OCI-M2 (cell line): ENCODE data around the gene PUSL1.

Experiments used
- DNase-seq: peaks from one replicate; lab custom pipeline; 2025; ENCODE audit not compliant: unreplicated experiment; lab: John Stamatoyannopoulos, UW

PUSL1 gene

DNA sequence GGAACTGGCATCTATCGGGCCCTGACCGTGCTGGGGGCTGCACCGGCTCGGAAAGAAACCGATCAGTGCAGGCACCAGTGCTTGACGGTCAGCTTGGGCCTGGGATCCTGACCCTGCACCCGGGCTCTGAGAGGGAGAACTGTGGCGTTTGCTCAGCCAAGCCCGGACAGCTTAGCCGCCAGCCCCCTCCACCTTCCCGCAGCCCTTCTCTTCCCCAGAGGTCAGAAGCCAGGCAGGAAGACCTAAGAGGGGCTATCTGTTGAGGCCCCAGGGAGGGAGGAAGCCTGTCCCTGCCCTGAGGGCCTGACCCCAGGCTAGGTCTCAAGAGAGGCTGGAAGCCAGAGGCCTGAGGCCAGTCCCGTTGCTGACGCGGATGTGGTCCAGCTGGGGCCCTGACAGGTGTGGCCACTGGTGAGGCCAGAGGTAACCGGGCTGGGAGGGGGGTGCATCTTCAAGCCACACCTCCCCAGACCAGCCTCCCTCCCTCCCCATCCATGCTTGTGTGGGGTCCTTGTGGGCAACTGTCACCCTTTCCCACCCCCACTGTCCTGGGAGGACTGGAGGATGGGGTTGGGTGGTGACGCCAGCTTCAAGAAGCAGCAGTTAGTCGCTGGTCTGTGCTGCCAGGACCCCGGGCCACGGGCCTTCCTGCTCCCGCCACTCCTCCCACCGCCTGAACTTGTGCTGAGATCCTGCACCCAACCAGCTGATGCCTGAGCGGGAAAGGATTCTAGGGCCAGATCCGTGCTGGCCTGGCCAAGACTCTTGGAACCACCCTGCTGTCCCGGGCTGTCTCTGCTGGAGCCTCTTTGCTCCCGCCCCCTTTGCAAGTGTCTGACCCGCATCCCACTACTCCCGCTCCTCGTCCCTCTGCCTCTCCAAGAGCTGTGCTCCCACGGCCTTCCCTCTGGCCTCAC is 43.4 kb downstream of the PUSL1 start:
- no peak for DNase-seq

DNA sequence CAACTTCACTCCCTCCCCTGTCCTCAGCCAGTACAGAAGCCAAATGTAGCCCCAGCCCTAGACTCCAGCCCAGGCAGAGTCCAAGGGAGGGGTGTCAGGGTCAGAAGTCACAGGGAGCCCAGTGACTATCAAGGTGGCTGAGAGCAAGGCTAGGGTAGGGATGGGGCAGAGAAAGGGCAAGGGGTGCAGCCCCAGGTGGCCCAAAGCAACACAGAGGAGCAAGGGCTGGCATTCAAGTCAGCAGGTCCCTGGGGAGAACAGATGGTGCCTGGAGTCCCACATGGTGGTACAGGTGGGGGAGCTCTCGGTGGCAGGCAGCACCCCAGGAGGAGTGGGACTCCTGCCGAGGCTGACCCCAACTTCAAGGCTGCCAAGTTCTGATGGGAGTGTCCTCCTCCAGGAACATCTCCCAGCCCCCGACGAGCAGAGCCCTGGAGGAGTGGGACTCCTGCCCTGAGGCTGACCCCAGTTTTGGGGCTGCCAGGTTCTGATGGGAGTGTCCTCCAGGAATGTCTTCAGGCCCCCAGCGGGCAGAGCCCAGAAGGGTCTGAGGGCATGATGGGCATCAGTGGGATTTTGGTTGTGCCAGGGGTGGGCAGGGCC is 44.5 kb downstream of the PUSL1 start:
- no peak for DNase-seq

GRCh38 chr1:1353389-1354151 is 45.2 kb downstream of the PUSL1 start:
- DNase-seq: no peak

GRCh38 chr1:1354271-1355247 is 46.2 kb downstream of the PUSL1 start:
- no peak for DNase-seq

DNA sequence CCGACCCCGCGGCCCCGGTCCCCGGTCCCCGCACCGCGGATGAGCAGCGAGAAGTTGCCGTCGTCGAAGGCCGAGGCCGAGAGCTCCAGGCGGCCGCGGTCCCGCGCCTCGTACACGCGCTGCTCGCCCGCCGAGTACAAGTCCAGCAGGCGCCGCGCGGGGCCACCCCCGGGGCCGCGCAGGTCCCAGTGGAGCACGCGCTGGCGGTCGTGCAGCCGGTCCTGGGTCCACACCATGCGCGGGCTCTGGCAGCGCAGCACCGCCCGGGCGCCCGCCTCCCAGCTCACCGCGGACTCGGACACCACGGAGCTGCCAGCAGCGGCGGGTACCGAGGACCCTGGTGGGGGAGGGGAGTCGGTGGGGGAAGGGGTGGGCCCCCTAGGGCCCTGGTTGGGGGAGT is 47.0 kb downstream of the PUSL1 start:
- no peak for DNase-seq

DNA sequence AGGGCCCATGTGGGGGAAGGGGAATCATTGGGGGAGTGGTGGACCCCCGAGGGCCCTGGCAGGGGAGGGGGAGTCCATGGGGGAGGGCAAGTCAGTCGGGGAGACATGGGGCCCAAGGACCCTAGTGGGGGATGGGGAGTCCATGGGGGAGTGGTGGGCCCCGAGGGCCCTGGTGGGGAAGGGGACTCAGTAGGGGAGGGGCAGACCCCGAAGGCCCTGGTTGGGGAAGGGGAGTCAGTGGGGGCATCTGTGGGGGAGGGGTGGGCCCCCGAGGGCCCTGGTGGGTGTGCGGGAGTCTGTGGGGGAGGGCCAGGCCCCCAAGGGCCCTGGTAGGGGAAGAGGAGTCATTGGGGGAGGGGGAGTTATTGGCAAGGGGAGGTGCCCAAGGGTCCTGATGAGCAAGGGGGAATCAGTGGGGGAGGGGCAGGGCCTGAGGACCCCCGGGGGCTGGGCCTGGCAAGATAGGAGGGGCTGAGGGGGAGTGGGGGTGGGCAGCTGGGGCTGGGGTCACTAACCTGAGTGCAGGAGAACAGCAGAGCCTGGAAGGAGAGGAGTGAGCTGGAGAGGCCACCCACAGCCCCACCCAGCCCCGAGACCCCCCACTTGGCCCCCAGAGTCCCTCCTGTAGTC is 47.9 kb downstream of the PUSL1 start:
- no peak for DNase-seq

DNA sequence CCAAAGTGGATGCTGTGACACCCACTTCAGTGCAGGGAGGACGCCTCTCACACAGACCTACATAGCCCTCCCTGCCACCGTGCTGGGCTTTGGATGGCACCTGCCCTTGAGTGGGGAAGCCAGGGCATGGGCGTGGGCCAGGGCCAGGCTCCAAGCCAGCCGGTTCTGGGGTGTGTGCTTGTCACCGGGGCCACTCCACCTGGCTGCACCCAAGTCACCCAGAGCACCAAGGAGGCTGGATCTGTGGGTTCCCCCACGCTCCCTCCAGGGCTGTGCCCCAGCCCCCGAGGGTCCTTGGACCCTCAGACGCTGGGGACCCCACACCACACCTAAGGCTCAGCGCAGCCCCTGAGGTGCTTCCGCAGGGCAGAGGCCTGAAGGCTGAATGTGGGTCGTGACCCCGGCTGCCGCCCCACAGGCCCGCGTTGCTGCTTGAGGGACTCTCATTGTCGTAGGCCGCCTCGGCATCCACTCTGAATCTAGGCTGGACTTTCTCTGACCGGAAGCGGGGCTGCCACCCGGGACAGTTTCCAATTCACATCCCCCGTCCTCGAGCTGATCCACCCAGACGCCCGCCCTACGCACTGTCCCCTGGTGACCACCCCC is 48.5 kb downstream of the PUSL1 start:
- no peak for DNase-seq

GRCh38 chr1:1357871-1358432 is 49.6 kb downstream of the PUSL1 start:
- DNase-seq: no peak

DNA sequence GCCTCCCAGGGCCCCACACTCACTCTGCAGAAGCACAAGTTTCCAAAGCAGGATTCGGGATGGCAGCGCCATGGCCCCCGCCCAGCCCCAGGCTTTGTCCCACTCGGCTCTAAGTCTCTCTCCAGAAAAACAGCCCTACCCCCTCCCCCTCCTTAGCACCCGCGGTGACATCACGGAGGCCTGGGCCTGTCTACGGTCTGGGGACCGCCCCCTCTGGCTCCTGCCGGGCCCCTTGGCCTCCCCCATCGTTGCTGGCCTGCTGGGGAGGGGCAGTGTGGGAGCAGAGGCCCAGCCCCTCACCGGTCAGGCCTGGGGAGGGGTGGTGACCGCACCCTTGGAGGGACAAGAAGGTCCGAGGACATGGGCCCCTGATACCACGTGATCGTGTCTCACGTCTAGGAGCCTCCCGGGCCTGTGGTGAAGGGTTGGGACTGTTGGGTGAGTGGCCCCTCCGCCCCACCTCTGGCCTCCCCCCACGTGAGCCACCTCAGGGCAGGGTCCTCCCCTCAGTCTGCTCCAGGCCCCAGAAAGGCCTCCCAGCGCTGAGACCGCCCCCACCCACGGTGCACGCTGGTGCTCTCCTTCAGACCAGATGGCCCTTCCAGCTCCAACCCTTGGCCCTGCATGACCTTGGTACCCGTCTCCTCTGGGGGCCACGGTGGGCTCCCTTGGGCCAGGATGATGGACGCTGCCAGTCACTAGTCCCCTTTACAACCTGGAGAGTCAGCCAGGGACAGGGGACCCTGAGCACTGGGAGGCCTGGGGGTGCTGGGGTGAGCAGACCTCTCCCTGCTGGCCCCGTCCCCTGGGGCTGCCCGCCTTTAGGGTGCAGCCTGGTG is 50.3 kb downstream of the PUSL1 start, which contains the start of gene MXRA8:
Gene MXRA8, minus strand, starts transcription at position 123 of the 839 bp plus-strand sequence. Its CDS starts 51 bp downstream, at position 72.
- no peak for DNase-seq

DNA sequence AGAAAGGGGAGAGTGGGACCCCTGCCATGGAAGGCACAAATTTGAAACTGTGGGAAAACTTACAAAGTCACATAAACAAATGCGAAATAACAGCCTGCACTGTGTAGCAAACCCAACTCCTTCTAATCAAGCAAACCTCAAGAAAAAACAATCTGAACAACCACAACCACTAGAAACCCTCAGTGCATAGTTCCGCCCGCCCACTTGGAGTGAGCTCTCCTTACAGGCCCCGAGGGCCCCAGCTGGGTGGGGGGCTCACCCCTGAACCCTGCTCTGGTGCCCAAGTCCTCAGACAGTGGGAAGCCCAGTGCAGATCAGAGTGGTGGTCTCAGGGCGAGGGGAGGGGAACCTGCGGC is 50.9 kb downstream of the PUSL1 start:
- DNase-seq: no peak

DNA sequence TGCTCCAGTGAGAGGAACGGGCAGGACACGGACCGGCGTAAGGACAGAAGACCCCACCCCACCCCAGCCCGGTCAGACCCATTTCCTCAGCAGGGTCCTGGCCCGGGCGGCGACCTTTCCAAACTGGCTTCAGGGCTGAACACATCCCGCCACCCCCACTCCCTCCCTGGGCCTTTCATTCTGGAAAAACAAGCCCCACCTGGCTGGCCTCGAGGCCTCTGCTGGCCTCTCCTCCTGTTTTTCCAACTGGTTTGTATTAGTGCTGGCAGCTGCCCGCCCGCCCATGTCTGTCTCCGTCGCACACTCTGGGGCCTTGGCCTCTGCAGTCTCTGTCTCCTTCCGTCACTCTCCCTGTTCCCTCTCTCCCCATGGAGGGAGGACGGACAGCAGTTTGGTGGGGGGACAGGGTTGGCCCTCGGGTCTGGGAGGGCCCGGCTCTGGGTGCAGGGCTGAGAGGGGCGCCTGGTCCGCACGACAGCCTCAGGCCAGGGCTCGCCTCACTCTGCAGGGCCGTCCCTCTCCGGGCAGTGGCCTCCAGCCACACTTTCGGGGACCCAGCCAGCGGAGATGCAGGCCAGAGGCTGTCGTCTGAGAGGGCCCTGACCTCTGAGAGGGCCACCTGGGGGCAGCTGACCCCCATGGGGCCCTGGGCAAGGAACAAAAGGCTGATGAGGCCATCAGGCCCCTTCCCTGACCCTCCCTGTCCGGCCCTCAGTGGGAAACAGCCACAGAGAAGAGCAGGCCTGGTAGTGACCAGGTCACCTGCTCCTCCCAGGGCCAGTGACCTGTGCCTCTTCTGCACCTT is 51.5 kb downstream of the PUSL1 start:
- no peak for DNase-seq

DNA sequence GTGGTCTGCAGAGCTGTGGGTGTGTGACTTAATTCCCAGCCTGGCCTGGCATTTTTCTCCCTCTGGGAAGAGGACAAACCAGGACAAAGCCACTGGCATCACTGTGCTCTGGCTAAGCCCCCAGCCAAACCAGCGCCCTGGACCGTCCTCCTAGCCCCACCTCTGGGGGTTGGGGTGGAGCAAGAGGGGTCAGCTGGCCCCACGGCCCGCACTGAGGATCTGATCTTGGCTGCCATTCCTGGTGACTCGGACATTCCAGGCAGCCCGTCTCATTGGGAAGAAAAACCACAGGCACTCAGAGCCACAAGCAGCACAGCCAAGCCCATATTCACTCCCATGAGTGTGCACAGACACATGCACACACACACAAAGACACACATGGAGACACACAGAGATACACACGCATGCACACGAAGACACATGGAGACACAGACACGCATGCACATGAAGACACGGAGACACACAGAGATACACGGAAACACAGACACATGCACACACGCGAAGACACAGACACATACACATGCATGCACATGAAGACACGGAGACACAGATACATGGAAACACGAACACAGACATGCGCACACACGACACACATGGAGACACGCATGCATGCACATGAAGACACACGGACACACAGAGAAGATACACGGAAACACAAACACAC is 52.2 kb downstream of the PUSL1 start:
- no peak for DNase-seq
